Measurements from ENCODE around the gene ZNF334.
A peak's percentile ranks its signal among the peaks of the same experiment; 100 is the strongest.

The ZNF334 gene

GRCh38 chr20:46483879-46484278 lies 29.5 kb downstream of the ZNF334 start:
- DNase-seq = no peak

- no peak for DNase-seq
Observed at GRCh38 chr20:46482864-46483263, 30.5 kb downstream of the ZNF334 start.

GRCh38 chr20:46477640-46478039 lies 35.7 kb downstream of the ZNF334 start:
- no peak for DNase-seq

GRCh38 chr20:46477225-46477624 lies 36.1 kb downstream of the ZNF334 start:
- no peak for DNase-seq

- DNase-seq = no peak
Observed at GRCh38 chr20:46468508-46468907, 44.9 kb downstream of the ZNF334 start.

GRCh38 chr20:46464451-46464850 lies 48.9 kb downstream of the ZNF334 start:
- DNase-seq = no peak

GRCh38 chr20:46463852-46464251 lies 49.5 kb downstream of the ZNF334 start:
- DNase-seq = no peak

- DNase-seq = no peak
Observed at GRCh38 chr20:46461808-46462207, 51.6 kb downstream of the ZNF334 start.

- peak; percentile 67 for DNase-seq
Observed at GRCh38 chr20:46458866-46459750, 54.3 kb downstream of the ZNF334 start.

- no peak for DNase-seq
Observed at GRCh38 chr20:46456255-46457028, 56.9 kb downstream of the ZNF334 start.

GRCh38 chr20:46455729-46456128 lies 57.6 kb downstream of the ZNF334 start:
- no peak for DNase-seq

Measured in NCI-H345 (cell line).